SU-DHL-6 (cell line): Measurements from ENCODE around the gene OSBPL9.

ENCODE experiments used
- H2AFZ ChIP-seq: fragments of 200-600 bp; sonication (generic); 2 replicates; pipeline ENCODE4 v1.6.1; 2014; ENCODE audit warnings: low read depth, mild to moderate bottlenecking, moderate library complexity, mixed read lengths, antibody characterized with exemption, low read length; ENCODE audit not compliant: severe bottlenecking
- H3F3A ChIP-seq: fragments of 200-600 bp; shearing (Covaris generic); 2 replicates; pipeline ENCODE4 v1.6.0; 2016; ENCODE audit warnings: antibody characterized with exemption, mild to moderate bottlenecking; ENCODE audit not compliant: insufficient read depth
- H3K27ac ChIP-seq: fragments of 200-600 bp; sonication (generic); 2 replicates; pipeline ENCODE4 v1.5.1; 2016; ENCODE audit warnings: low read depth, mild to moderate bottlenecking, low read length, moderate library complexity, mixed read lengths
- H3K27me3 ChIP-seq: fragments of 200-600 bp; sonication (generic), shearing (Covaris generic); 2 replicates; pipeline ENCODE4 v1.6.0; 2014; ENCODE audit warnings: mild to moderate bottlenecking, low read length
- H3K36me3 ChIP-seq: fragments of 200-600 bp; sonication (generic); 2 replicates; pipeline ENCODE4 v1.6.1; 2014; ENCODE audit warnings: mild to moderate bottlenecking, low read length, mixed read lengths
- H3K4me2 ChIP-seq: fragments of 300-600, 200-600 bp; shearing (Covaris generic), sonication (generic); 2 replicates; pipeline ENCODE4 v1.6.0; 2014; ENCODE audit warnings: low read length, low read depth, mild to moderate bottlenecking; ENCODE audit not compliant: poor library complexity, severe bottlenecking
- H3K4me3 ChIP-seq: fragments of 200-600 bp; sonication (generic); 2 replicates; pipeline ENCODE4 v1.5.1; 2014; ENCODE audit warnings: antibody characterized with exemption, low read length, mild to moderate bottlenecking, mixed read lengths; ENCODE audit not compliant: insufficient read depth, poor library complexity, severe bottlenecking
- H3K79me2 ChIP-seq: fragments of 200-600 bp; sonication (generic); 2 replicates; pipeline ENCODE4 v1.6.1; 2014; ENCODE audit warnings: mild to moderate bottlenecking, low read length, moderate library complexity; ENCODE audit not compliant: insufficient read depth
- H3K9ac ChIP-seq: fragments of 200-600 bp; sonication (generic); 2 replicates; pipeline ENCODE4 v1.7.0; 2014; ENCODE audit warnings: mild to moderate bottlenecking, low read length
- H3K9me2 ChIP-seq: fragments of 200-600 bp; sonication (generic); replicated peaks from 2 replicates; pipeline ENCODE4 v1.6.1; 2014; ENCODE audit warnings: low read length; ENCODE audit not compliant: insufficient read depth
- H3K9me3 ChIP-seq: fragments of 200-600 bp; sonication (generic); 2 replicates; pipeline ENCODE4 v1.6.1; 2014; ENCODE audit warnings: low read length, mixed read lengths; ENCODE audit not compliant: insufficient read depth
- H4K20me1 ChIP-seq: fragments of 200-600 bp; sonication (generic); 2 replicates; pipeline ENCODE4 v1.6.1; 2014; ENCODE audit warnings: low read depth, mild to moderate bottlenecking, antibody characterized with exemption, low read length, moderate library complexity, mixed read lengths
- EZH2phosphoT487 ChIP-seq: fragments of 200-600 bp; sonication (generic), shearing (Covaris generic); conservative IDR thresholded peaks from 2 replicates; pipeline ENCODE4 v1.6.1; 2018; ENCODE audit warnings: mild to moderate bottlenecking, antibody characterized with exemption, low read length, moderate library complexity, mixed read lengths
- TF ChIP-seq, protein P1 (sequence below): fragments of 200-600 bp; sonication (generic); IDR thresholded peaks from one replicate; pipeline ENCODE4 v1.5.1; 2017; ENCODE audit warnings: antibody characterized with exemption, mild to moderate bottlenecking, low read length, moderate library complexity; ENCODE audit not compliant: insufficient read depth, poor library complexity, severe bottlenecking

OSBPL9 gene

DNA sequence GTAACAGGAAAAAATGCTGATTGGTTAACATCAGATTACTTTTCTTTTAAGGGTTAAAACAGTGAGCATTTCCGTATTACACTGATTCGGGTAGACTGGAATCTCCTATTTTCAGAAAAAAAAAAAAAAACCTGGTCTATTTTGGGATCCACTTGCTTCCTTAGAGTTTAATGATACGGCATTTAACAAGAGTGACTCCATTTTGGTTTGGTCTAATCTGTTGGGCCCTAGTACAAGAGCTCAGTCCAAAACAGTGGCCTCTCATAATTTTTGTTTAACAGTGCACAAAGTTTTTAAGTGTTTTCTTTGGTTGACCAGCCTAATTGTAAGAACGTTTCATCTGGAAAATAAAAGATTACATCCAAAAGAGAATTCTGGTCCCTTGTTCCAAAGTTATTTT, 141.4 kb downstream of the OSBPL9 start:
- Histone ChIP-seq H3K36me3 (peaks cover 7% of the 10 kb centered on the region; the same call in 1 of the 2 replicates), H3K27me3 (no peaks in the 10 kb centered on the region), H3K4me3 (no peak overlapping the region), H4K20me1 (no peaks in the 10 kb centered on the region), H2AFZ (no peak overlapping the region), H3K9me2 (no peaks in the 10 kb centered on the region), H3F3A (no peaks in the 10 kb centered on the region), H3K27ac (no peak overlapping the region), H3K9ac (no peak overlapping the region), H3K4me2 (no peak overlapping the region), H3K79me2 (no peaks in the 10 kb centered on the region), H3K9me3 (no peaks in the 10 kb centered on the region)
- TF ChIP-seq, protein P1, sequence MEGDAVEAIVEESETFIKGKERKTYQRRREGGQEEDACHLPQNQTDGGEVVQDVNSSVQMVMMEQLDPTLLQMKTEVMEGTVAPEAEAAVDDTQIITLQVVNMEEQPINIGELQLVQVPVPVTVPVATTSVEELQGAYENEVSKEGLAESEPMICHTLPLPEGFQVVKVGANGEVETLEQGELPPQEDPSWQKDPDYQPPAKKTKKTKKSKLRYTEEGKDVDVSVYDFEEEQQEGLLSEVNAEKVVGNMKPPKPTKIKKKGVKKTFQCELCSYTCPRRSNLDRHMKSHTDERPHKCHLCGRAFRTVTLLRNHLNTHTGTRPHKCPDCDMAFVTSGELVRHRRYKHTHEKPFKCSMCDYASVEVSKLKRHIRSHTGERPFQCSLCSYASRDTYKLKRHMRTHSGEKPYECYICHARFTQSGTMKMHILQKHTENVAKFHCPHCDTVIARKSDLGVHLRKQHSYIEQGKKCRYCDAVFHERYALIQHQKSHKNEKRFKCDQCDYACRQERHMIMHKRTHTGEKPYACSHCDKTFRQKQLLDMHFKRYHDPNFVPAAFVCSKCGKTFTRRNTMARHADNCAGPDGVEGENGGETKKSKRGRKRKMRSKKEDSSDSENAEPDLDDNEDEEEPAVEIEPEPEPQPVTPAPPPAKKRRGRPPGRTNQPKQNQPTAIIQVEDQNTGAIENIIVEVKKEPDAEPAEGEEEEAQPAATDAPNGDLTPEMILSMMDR, result no peak
- no peak for TF ChIP-seq EZH2phosphoT487

DNA sequence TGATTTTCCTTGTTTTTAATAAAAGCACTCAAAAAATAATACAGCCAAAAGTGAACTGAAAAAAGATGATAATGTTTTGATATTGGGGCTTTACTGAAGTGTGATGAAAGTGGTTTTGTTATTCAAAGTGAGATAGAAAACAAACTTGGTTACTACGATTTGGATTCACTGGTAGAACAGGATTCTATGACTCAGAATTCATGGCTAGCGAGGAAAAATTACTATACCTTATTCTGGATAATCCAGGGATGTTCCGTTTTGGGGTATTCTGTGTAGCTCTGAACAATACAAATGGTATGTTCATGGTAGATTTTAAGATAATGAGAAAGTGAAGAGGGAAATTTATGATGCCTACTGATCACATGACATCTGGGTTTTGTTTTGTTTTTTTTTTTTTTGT, 144.0 kb downstream of the OSBPL9 start:
- no peak overlapping the region for H3K9ac ChIP-seq
- no peak overlapping the region for H3K4me2 ChIP-seq
- no peak overlapping the region for H2AFZ ChIP-seq
- H3K36me3 ChIP-seq, result peaks cover 6% of the 10 kb centered on the region; the same call in 1 of the 2 replicates
- H3K27me3 ChIP-seq, result no peaks in the 10 kb centered on the region
- TF ChIP-seq, protein P1, result no peak
- no peak for TF ChIP-seq EZH2phosphoT487
- H3K9me2 ChIP-seq, result no peaks in the 10 kb centered on the region
- no peaks in the 10 kb centered on the region for H3F3A ChIP-seq
- no peak overlapping the region for H3K27ac ChIP-seq
- H3K79me2 ChIP-seq, result no peaks in the 10 kb centered on the region
- no peaks in the 10 kb centered on the region for H3K9me3 ChIP-seq
- no peaks in the 10 kb centered on the region for H4K20me1 ChIP-seq
- no peak overlapping the region for H3K4me3 ChIP-seq

DNA sequence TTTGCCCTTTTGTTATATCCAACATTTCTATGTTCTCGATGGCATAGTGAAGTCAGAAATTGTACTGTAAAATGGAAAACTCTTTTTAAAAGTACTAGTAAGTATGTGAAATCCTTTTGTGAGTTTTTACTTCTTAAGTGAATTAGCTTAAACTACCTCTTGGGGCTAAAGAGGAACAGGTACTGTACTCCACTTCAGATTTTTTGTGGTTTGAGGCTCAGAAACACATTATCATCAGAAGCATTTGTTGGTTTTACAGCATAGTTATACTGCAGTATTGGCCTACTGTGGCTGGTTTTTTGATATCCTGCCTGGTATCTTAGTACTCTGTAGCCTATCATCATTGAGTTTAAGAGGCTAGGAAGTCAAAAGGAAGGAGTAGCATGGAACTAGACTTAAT, 144.5 kb downstream of the OSBPL9 start:
- Histone ChIP-seq H3K9ac (no peak overlapping the region), H3K4me2 (no peak overlapping the region), H3K79me2 (no peaks in the 10 kb centered on the region), H3K9me3 (no peaks in the 10 kb centered on the region), H3F3A (no peaks in the 10 kb centered on the region), H3K9me2 (no peaks in the 10 kb centered on the region), H2AFZ (no peak overlapping the region), H3K27ac (no peak overlapping the region), H3K27me3 (no peaks in the 10 kb centered on the region), H3K36me3 (0 out of 2 replicates have a peak, but pooled peaks cover 3% of the 10 kb centered on the region), H4K20me1 (no peaks in the 10 kb centered on the region), H3K4me3 (no peak overlapping the region)
- TF ChIP-seq EZH2phosphoT487, result no peak
- TF ChIP-seq, protein P1, result no peak
